Measurements from ENCODE around the gene BDKRB1.

The BDKRB1 gene

DNA sequence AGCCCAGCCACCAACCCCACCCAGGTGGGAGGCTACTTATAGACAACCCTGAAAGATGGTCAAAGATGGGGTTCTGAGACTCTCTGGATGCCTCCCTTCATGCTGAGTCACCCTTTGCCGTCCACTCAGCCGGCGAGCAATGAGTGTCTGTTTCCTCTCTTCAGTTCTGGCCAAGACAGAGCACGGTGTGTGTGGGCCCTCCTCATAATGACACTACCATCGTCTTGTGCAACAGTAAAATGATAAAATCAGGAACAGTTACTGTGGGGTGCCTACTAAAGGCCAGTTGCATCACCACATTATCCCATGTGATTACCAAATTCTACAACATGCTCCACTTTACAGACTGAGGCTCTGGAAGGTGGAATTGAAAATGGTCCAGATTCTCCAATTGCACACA lies 7.0 kb upstream of the BDKRB1 start:
- TF ChIP-seq TEAD4 (IDR thresholded peaks at IDR 0.05) = no peak
- TF ChIP-seq, protein P1, sequence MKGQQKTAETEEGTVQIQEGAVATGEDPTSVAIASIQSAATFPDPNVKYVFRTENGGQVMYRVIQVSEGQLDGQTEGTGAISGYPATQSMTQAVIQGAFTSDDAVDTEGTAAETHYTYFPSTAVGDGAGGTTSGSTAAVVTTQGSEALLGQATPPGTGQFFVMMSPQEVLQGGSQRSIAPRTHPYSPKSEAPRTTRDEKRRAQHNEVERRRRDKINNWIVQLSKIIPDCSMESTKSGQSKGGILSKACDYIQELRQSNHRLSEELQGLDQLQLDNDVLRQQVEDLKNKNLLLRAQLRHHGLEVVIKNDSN (IDR thresholded peaks at IDR 0.05) = no peak
- no peak for TF ChIP-seq ZBTB7A (IDR thresholded peaks at IDR 0.05; ENCODE audit: low read depth)
- TF ChIP-seq CEBPB (IDR thresholded peaks at IDR 0.05) = no peak
- TF ChIP-seq TCF12 (IDR thresholded peaks at IDR 0.05; ENCODE audit: low read depth) = no peak
- TF ChIP-seq EP300 (IDR thresholded peaks at IDR 0.05; ENCODE audit: borderline replicate concordance) = no peak
- TF ChIP-seq, protein P2, sequence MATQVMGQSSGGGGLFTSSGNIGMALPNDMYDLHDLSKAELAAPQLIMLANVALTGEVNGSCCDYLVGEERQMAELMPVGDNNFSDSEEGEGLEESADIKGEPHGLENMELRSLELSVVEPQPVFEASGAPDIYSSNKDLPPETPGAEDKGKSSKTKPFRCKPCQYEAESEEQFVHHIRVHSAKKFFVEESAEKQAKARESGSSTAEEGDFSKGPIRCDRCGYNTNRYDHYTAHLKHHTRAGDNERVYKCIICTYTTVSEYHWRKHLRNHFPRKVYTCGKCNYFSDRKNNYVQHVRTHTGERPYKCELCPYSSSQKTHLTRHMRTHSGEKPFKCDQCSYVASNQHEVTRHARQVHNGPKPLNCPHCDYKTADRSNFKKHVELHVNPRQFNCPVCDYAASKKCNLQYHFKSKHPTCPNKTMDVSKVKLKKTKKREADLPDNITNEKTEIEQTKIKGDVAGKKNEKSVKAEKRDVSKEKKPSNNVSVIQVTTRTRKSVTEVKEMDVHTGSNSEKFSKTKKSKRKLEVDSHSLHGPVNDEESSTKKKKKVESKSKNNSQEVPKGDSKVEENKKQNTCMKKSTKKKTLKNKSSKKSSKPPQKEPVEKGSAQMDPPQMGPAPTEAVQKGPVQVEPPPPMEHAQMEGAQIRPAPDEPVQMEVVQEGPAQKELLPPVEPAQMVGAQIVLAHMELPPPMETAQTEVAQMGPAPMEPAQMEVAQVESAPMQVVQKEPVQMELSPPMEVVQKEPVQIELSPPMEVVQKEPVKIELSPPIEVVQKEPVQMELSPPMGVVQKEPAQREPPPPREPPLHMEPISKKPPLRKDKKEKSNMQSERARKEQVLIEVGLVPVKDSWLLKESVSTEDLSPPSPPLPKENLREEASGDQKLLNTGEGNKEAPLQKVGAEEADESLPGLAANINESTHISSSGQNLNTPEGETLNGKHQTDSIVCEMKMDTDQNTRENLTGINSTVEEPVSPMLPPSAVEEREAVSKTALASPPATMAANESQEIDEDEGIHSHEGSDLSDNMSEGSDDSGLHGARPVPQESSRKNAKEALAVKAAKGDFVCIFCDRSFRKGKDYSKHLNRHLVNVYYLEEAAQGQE (IDR thresholded peaks at IDR 0.05; ENCODE audit: low read depth) = no peak
- TF ChIP-seq, protein P3, sequence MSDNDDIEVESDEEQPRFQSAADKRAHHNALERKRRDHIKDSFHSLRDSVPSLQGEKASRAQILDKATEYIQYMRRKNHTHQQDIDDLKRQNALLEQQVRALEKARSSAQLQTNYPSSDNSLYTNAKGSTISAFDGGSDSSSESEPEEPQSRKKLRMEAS (IDR thresholded peaks at IDR 0.05) = no peak
- TF ChIP-seq CREB1 (IDR thresholded peaks at IDR 0.05; ENCODE audit: low read depth) = no peak
- no peak for TF ChIP-seq FOXM1 (IDR thresholded peaks at IDR 0.05; ENCODE audit: borderline replicate concordance, low read depth)

DNA sequence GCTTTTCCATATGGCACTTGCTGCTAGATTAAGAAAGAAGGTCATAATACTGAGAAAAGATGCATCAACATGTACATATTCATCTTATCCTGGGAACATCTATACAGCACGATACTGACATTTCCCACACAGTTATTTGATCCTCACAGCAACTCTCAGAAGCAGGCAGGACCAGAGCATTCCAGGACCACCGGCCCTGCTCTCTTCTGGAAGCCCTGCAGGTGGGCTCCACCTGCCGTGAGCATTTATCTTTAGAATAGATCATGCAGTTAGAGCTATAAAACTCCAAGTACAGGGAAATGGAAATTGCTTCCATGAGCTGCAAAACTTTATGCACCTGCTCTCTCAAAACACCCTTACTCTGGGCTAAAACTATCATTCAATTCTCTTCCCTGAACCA lies 5.5 kb upstream of the BDKRB1 start:
- TF ChIP-seq CEBPB (IDR thresholded peaks at IDR 0.05) (no peak), TCF12 (IDR thresholded peaks at IDR 0.05; ENCODE audit: low read depth) (no peak), RAD21 (IDR thresholded peaks at IDR 0.05; ENCODE audit: low read depth) (no peak), FOXM1 (IDR thresholded peaks at IDR 0.05; ENCODE audit: borderline replicate concordance, low read depth) (no peak), NFIC (IDR thresholded peaks at IDR 0.05) (no peak), CREB1 (IDR thresholded peaks at IDR 0.05; ENCODE audit: low read depth) (no peak), TAF1 (IDR thresholded peaks at IDR 0.05; ENCODE audit: low read depth) (no peak), ZBTB7A (IDR thresholded peaks at IDR 0.05; ENCODE audit: low read depth) (no peak), YY1 (IDR thresholded peaks at IDR 0.05; ENCODE audit: low read depth) (no peak), TEAD4 (IDR thresholded peaks at IDR 0.05) (no peak), EGR1 (IDR thresholded peaks at IDR 0.05) (no peak), EP300 (IDR thresholded peaks at IDR 0.05; ENCODE audit: borderline replicate concordance) (no peak)
- TF ChIP-seq, protein P2 (IDR thresholded peaks at IDR 0.05; ENCODE audit: low read depth) = no peak
- TF ChIP-seq, protein P1 (IDR thresholded peaks at IDR 0.05) = no peak
- TF ChIP-seq, protein P3 (IDR thresholded peaks at IDR 0.05) = no peak

DNA sequence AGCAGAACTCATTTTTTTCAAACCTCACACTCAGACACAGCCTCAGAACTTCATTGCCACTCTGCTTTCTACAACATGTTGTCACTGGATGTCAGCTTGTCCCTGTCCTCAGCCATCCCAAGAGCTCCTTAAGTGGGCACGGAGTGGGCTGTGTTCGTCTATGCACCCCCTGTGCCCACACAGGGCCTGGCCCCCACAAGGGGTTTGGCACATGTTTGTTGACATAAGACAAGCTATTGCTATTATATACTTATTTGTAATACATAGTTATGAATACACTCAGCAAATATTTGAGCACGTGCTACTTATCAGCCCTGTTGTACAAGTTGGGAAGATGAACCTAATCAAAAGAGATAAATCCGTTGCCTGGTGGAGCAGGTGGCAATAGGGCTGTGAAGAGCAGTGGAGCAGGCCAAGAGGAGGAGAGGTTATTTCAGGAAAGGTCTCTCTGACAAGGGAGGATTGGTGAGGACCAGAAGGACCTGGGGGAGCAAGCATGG lies 4.3 kb upstream of the BDKRB1 start:
- TF ChIP-seq, protein P3 (IDR thresholded peaks at IDR 0.05) = no peak
- TF ChIP-seq, protein P1 (IDR thresholded peaks at IDR 0.05) = no peak
- TF ChIP-seq CREB1 (IDR thresholded peaks at IDR 0.05; ENCODE audit: low read depth) (no peak), TCF12 (IDR thresholded peaks at IDR 0.05; ENCODE audit: low read depth) (no peak), EP300 (IDR thresholded peaks at IDR 0.05; ENCODE audit: borderline replicate concordance) (no peak), CEBPB (IDR thresholded peaks at IDR 0.05) (no peak), TAF1 (IDR thresholded peaks at IDR 0.05; ENCODE audit: low read depth) (no peak), ZBTB7A (IDR thresholded peaks at IDR 0.05; ENCODE audit: low read depth) (no peak), EGR1 (IDR thresholded peaks at IDR 0.05) (no peak), FOXM1 (IDR thresholded peaks at IDR 0.05; ENCODE audit: borderline replicate concordance, low read depth) (no peak), YY1 (IDR thresholded peaks at IDR 0.05; ENCODE audit: low read depth) (no peak), RAD21 (IDR thresholded peaks at IDR 0.05; ENCODE audit: low read depth) (no peak), TEAD4 (IDR thresholded peaks at IDR 0.05) (no peak), NFIC (IDR thresholded peaks at IDR 0.05) (no peak)

DNA sequence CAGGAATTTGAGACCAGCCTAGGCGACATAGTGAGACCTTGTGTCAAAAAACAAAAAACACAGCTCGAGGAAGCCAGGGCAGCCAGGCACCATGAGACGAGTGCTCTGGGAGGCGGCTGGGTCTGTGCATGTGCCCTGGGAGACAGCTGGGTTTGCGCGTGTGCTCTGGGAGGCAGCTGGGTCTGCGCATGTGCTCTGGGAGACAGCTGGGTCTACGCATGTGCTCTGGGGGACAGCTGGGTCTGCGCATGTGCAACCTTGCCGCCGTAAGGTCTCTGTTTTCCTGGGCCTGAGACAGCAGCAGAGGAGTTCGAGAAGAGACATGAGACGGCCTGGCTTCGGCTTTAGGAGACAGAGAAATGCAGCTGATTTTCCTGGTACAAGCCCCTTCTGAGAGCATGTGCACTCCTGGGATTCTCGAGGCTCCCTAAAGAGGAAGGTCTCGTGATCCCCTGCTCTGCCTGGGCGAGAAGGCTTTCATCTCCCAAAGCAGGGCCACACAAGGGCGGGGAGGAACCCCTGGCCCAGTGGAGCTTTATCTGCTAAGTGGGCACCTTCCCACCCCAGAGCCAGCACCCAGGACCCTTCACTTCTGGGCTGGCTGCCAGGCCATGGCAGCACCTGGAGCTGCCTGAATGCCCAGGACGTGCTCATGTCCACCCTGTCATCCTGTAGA lies 3.5 kb upstream of the BDKRB1 start:
- TF ChIP-seq RAD21 (IDR thresholded peaks at IDR 0.05; ENCODE audit: low read depth) (no peak), EGR1 (IDR thresholded peaks at IDR 0.05) (no peak), CREB1 (IDR thresholded peaks at IDR 0.05; ENCODE audit: low read depth) (no peak), TCF12 (IDR thresholded peaks at IDR 0.05; ENCODE audit: low read depth) (no peak), YY1 (IDR thresholded peaks at IDR 0.05; ENCODE audit: low read depth) (no peak), TEAD4 (IDR thresholded peaks at IDR 0.05) (no peak), EP300 (IDR thresholded peaks at IDR 0.05; ENCODE audit: borderline replicate concordance) (no peak), NFIC (IDR thresholded peaks at IDR 0.05) (no peak), FOXM1 (IDR thresholded peaks at IDR 0.05; ENCODE audit: borderline replicate concordance, low read depth) (no peak), CEBPB (IDR thresholded peaks at IDR 0.05) (no peak), TAF1 (IDR thresholded peaks at IDR 0.05; ENCODE audit: low read depth) (no peak), ZBTB7A (IDR thresholded peaks at IDR 0.05; ENCODE audit: low read depth) (no peak)
- TF ChIP-seq, protein P2 (IDR thresholded peaks at IDR 0.05; ENCODE audit: low read depth) = no peak
- TF ChIP-seq, protein P3 (IDR thresholded peaks at IDR 0.05) = no peak
- TF ChIP-seq, protein P1 (IDR thresholded peaks at IDR 0.05) = no peak
